SK-N-SH (cell line): ENCODE data around the gene KCTD4. TPM values are rescaled to one million over a fixed set of nuclear protein-coding genes. Genes with fewer than 3 reads are reported as not detected.

Experiments used
- CTCF ChIA-PET: fragments of 300-600, 350-600 bp; formaldehyde crosslinking; extraction: SDS; loops from one replicate; lab custom pipeline; 2021; lab: Yijun Ruan, JAX
- POLR2A ChIA-PET: fragments of 350-600 bp; sonication (Branson Sonifier 250); formaldehyde crosslinking; extraction: SDS; loops from one replicate; lab custom pipeline; 2020; ENCODE audit warnings: antibody characterized with exemption, inconsistent platforms; lab: Yijun Ruan, JAX
- DNase-seq: peaks from one replicate; pipeline ENCODE4 v3.0.0; 2012
- H2AFZ ChIP-seq: fragments of 200-600 bp; sonication (generic); 2 replicates; pipeline ENCODE4 v1.8.1; 2016; ENCODE audit warnings: antibody characterized with exemption, mild to moderate bottlenecking, low read depth
- H3F3A ChIP-seq: fragments of 200-600 bp; sonication (generic); replicated peaks from 2 replicates; pipeline ENCODE3; 2016; ENCODE audit warnings: antibody characterized with exemption, mild to moderate bottlenecking; ENCODE audit not compliant: insufficient read depth
- H3K27ac ChIP-seq, 2 experiments: fragments of 200-500 bp in 1 of 2; fragments of 200-600 bp in 1 of 2; sonication (Bioruptor generic) in 1 of 2; sonication (generic), shearing (Covaris generic) in 1 of 2; 2 replicates each; pipeline versions ENCODE4 v1.5.1 to v1.6.1; 2014 to 2016; ENCODE audit warnings: low read depth in 2 of 2, inconsistent platforms in 1 of 2, low read length in 1 of 2, mild to moderate bottlenecking in 1 of 2, mixed read lengths in 1 of 2
- H3K27me3 ChIP-seq: fragments of 200-600 bp; sonication (generic), shearing (Covaris generic); 2 replicates; pipeline ENCODE4 v1.6.1; 2016; ENCODE audit warnings: mixed run types; ENCODE audit not compliant: insufficient read depth
- H3K36me3 ChIP-seq, 2 experiments: fragments of 200-500 bp in 1 of 2; fragments of 200-600 bp in 1 of 2; sonication (Bioruptor generic) in 1 of 2; sonication (generic) in 1 of 2; replicated peaks in 1 of 2; 2 replicates each; pipeline versions ENCODE3 to v1.5.1; 2014 to 2016; ENCODE audit warnings: low read length in 1 of 2, mild to moderate bottlenecking in 1 of 2; ENCODE audit not compliant: insufficient read depth in 2 of 2, control insufficient read depth in 1 of 2
- H3K4me1 ChIP-seq, 2 experiments: fragments of 200-500 bp in 1 of 2; fragments of 200-600 bp in 1 of 2; sonication (Bioruptor generic) in 1 of 2; sonication (generic), shearing (Covaris generic) in 1 of 2; 2 replicates each; pipeline versions ENCODE4 v1.5.1 to v1.6.1; 2014 to 2016; ENCODE audit warnings: low read depth in 1 of 2, low read length in 1 of 2, mixed run types in 1 of 2; ENCODE audit not compliant: insufficient read depth in 2 of 2, control insufficient read depth in 1 of 2
- H3K4me2 ChIP-seq: fragments of 200-600 bp; sonication (generic), shearing (Covaris generic); 2 replicates; pipeline ENCODE4 v1.6.1; 2017; ENCODE audit warnings: mixed run types
- H3K4me3 ChIP-seq, 2 experiments: fragments of 200-500 bp in 1 of 2; fragments of 200-600 bp in 1 of 2; sonication (Bioruptor generic) in 1 of 2; sonication (generic), shearing (Covaris generic) in 1 of 2; 2 replicates each; pipeline versions ENCODE4 v1.5.1 to v1.8.1; 2014 to 2016; ENCODE audit warnings: low read depth in 2 of 2, inconsistent platforms in 1 of 2, low read length in 1 of 2, mild to moderate bottlenecking in 1 of 2, mixed read lengths in 1 of 2, moderate library complexity in 1 of 2
- H3K79me2 ChIP-seq: fragments of 200-600 bp; sonication (generic); 2 replicates; pipeline ENCODE4 v1.8.1; 2017; ENCODE audit warnings: mild to moderate bottlenecking; ENCODE audit not compliant: insufficient read depth
- H3K9ac ChIP-seq: fragments of 200-600 bp; sonication (generic); 2 replicates; pipeline ENCODE4 v1.6.1; 2017; ENCODE audit warnings: mixed run types
- H3K9me2 ChIP-seq: fragments of 200-600 bp; sonication (generic); 2 replicates; pipeline ENCODE4 v1.6.1; 2017; ENCODE audit warnings: mixed run types
- H3K9me3 ChIP-seq: fragments of 200-600 bp; sonication (generic); 2 replicates; pipeline ENCODE4 v1.6.1; 2017; ENCODE audit warnings: mixed run types, mild to moderate bottlenecking, moderate library complexity
- H4K20me1 ChIP-seq: fragments of 200-600 bp; sonication (generic); 2 replicates; pipeline ENCODE4 v1.6.1; 2017; ENCODE audit warnings: mild to moderate bottlenecking, mixed run types; ENCODE audit not compliant: insufficient read depth
- CTCF ChIP-seq: fragments of 200-600 bp; sonication (generic); IDR thresholded peaks from 2 replicates; pipeline ENCODE4 v1.6.1; 2017; ENCODE audit warnings: antibody characterized with exemption, mild to moderate bottlenecking, moderate library complexity
- EP300 ChIP-seq, 2 experiments: IDR thresholded peaks; 2 replicates each; pipeline versions ENCODE4 v1.4.0 to v1.6.1; 2012; ENCODE audit warnings: borderline replicate concordance in 1 of 2, low read depth in 1 of 2, low read length in 1 of 2
- FOSL2 ChIP-seq: IDR thresholded peaks from 2 replicates; pipeline ENCODE4 v1.4.0; 2012; ENCODE audit warnings: low read depth, mild to moderate bottlenecking, moderate library complexity, borderline replicate concordance
- FOXM1 ChIP-seq: IDR thresholded peaks from 2 replicates; pipeline ENCODE4 v1.4.0; 2012; ENCODE audit warnings: low read depth, mild to moderate bottlenecking
- GABPA ChIP-seq: IDR thresholded peaks from 2 replicates; pipeline ENCODE4 v1.4.0; 2012; ENCODE audit warnings: low read depth, mild to moderate bottlenecking
- GATA2 ChIP-seq: sonication (generic); formaldehyde crosslinking; IDR thresholded peaks from 2 replicates; pipeline ENCODE4 v1.5.0; 2020; ENCODE audit warnings: mild to moderate bottlenecking, missing genetic modification reagents
- MAX ChIP-seq: IDR thresholded peaks from 2 replicates; pipeline ENCODE4 v1.4.0; 2012; ENCODE audit warnings: low read depth
- MEF2A ChIP-seq: IDR thresholded peaks from 2 replicates; pipeline ENCODE4 v1.4.0; 2012; ENCODE audit warnings: low read depth, borderline replicate concordance
- MXI1 ChIP-seq: IDR thresholded peaks from 2 replicates; pipeline ENCODE4 v1.6.1; 2012; ENCODE audit warnings: mild to moderate bottlenecking, low read depth, low read length, improper control_type of control experiment
- NFIC ChIP-seq: IDR thresholded peaks from 2 replicates; pipeline ENCODE4 v1.4.0; 2012; ENCODE audit warnings: borderline replicate concordance
- RAD21 ChIP-seq: IDR thresholded peaks from 2 replicates; pipeline ENCODE4 v1.6.1; 2012; ENCODE audit warnings: mild to moderate bottlenecking, low read length
- RFX5 ChIP-seq: IDR thresholded peaks from 2 replicates; pipeline ENCODE4 v1.6.1; 2012; ENCODE audit warnings: mild to moderate bottlenecking, improper control_type of control experiment, low read length
- TAF1 ChIP-seq: IDR thresholded peaks from 2 replicates; pipeline ENCODE4 v1.6.1; 2012; ENCODE audit warnings: low read depth, mild to moderate bottlenecking, low read length, moderate library complexity, borderline replicate concordance
- TCF12 ChIP-seq: IDR thresholded peaks from 2 replicates; pipeline ENCODE4 v1.4.0; 2012
- USF1 ChIP-seq: IDR thresholded peaks from 2 replicates; pipeline ENCODE4 v1.4.0; 2012; ENCODE audit warnings: low read depth, borderline replicate concordance
- polyA plus RNA-seq, 3 experiments: library from polyadenylated mRNA; depleted of rRNA; stranded (reverse); fragments of >200 nt; gene quantifications; 2 replicates each; pipeline ENCODE4 v1.2.3, GENCODE V29; 2012
- TF ChIP-seq, protein P1 (sequence below): fragments of 150-350 bp; IDR thresholded peaks from 2 replicates; pipeline ENCODE4 v1.6.1; 2017; ENCODE audit warnings: antibody characterized with exemption, low read length, low read depth, borderline replicate concordance

The KCTD4 gene
- polyA plus RNA-seq, 1 of the 3 experiments (the other 2 are of a cell fraction): 0.56 TPM

- TF ChIP-seq USF1 (no peak), EP300 (IDR thresholded peaks at IDR 0.05; ENCODE audit: borderline replicate concordance in 1 of 2, low read depth in 1 of 2, low read length in 1 of 2) (no peak), GATA2 (no peak), GABPA (no peak), MAX (0 out of 2 replicates have a peak, but pooled peaks have one; percentile 43), FOXM1 (no peak), CTCF (no peak), RAD21 (no peak), TCF12 (0 out of 2 replicates have a peak, but pooled peaks have one; percentile 22), NFIC (peak; percentile 89)
- TF ChIP-seq, protein P1, sequence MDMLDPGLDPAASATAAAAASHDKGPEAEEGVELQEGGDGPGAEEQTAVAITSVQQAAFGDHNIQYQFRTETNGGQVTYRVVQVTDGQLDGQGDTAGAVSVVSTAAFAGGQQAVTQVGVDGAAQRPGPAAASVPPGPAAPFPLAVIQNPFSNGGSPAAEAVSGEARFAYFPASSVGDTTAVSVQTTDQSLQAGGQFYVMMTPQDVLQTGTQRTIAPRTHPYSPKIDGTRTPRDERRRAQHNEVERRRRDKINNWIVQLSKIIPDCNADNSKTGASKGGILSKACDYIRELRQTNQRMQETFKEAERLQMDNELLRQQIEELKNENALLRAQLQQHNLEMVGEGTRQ: no peak
- TF ChIP-seq, all 33 proteins: peak for 5
These were observed 41.2 kb upstream of the KCTD4 start (continued) for GRCh38 chr13:45242070-45242469.

DNA sequence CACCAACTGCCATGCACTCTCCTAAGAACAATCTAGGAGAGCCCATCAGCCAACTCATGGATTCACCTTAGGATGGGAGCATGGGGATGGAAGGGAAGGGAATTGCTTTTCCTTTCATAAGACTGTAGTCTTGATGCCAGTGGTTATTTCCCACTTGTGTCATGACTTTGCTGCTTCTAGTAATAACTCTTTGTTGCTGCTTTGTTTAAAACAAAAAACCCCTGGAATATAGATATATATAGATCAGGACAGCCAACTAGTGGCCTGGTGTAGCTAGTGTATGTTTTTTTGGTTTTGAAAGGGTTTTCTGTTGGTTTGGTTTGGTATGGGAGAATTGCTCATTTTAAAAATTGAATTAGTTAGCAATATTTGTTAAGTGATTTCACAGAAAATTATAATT lies 39.3 kb upstream of the KCTD4 start:
- H3K4me2 ChIP-seq: no peak overlapping the region
- POLR2A ChIA-PET: no interaction called here

More for the DNA sequence above, 39.3 kb upstream of the KCTD4 start:
- peak overlapping the region in 1 of 2 experiments; percentile 61; a peak in 2 of 4 replicates for H3K27ac ChIP-seq
- H3K4me3 ChIP-seq: no peak overlapping the region
- H3K36me3 ChIP-seq: peaks cover 0 to 4% of the 10 kb centered on the region in 2 experiments
- H3K4me1 ChIP-seq: peaks cover 2 to 18% of the 10 kb centered on the region in 2 experiments; a peak in 3 of 4 replicates
- peaks cover 43% of the 10 kb centered on the region for H3K79me2 ChIP-seq
- no peak for DNase-seq
- no peaks in the 10 kb centered on the region for H3K27me3 ChIP-seq
- no peak overlapping the region for H3K9ac ChIP-seq
- H3K9me3 ChIP-seq: no peaks in the 10 kb centered on the region
- H4K20me1 ChIP-seq: no peaks in the 10 kb centered on the region
- H3F3A ChIP-seq: peaks cover 33% of the 10 kb centered on the region
- CTCF ChIA-PET: interaction anchor here (1.0 kb wide), 1 partner anchor 17 kb away, joined by 3 read pairs; no protein-coding TSS in a partner anchor
- TF ChIP-seq MEF2A: no peak
- TF ChIP-seq FOSL2: no peak
- no peak for TF ChIP-seq RFX5
- no peak for TF ChIP-seq NFIC
- no peak for TF ChIP-seq MXI1
- no peak for TF ChIP-seq TAF1
- TF ChIP-seq, all 33 proteins: peak for 0
- Histone ChIP-seq H3K9me2 (no peaks in the 10 kb centered on the region), H2AFZ (no peak overlapping the region)
